ENCODE results near the gene UBLCP1. TPM values are rescaled to one million over a fixed set of nuclear protein-coding genes. Genes with fewer than 3 reads are reported as not detected.
"Not testable (repeated sequence)": the region's sequence is repeated elsewhere in the genome, so short reads cannot be mapped to it uniquely, and the experiment has no call there.

The UBLCP1 gene
- polyA plus RNA-seq, 2 of the 4 experiments (the other 2 are of a cell fraction): 36.5 to 64.8 TPM

GRCh38 chr5:159262472-159262858, 625 bp upstream of the UBLCP1 start:
- Histone ChIP-seq H3K9me3 (0 out of 3 replicates have a peak, but pooled peaks cover 3% of the 10 kb centered on the region), H3K4me1 (peaks cover 10% of the 10 kb centered on the region; the same call in 1 of the 3 replicates), H3K27ac (peak overlapping the region; percentile 93 to 96), H3K4me2 (peak overlapping the region; percentile 89), H3K4me3 (peak overlapping the region; percentile 67)
- peak; percentile 81 to 85 for ATAC-seq
- POLR2A ChIA-PET: no interaction called here
- peak; percentile 18 to 61 for DNase-seq (ENCODE audit: low read depth in 1 of 2, low spot score in 1 of 2)
- CTCF ChIA-PET: interaction anchor here (0.8 to 2.4 kb wide), 2 partner anchors 100 to 105 kb away, joined by 4 to 10 read pairs; no protein-coding TSS in a partner anchor
- WGBS (ENCODE audit: missing lambda C conversion rate): 15% methylated on average over 10 of the region's 10 CpGs
- TF ChIP-seq POLR2A (IDR thresholded peaks at IDR 0.05; ENCODE audit: low read length) (no peak), ZSCAN20 (CRISPR knock-in tag; IDR thresholded peaks at IDR 0.05) (no peak), FOSB (CRISPR knock-in tag; IDR thresholded peaks at IDR 0.05) (no peak), SMC3 (IDR thresholded peaks at IDR 0.05) (no peak), FOSL2 (IDR thresholded peaks at IDR 0.05) (no peak), FOSL2 (CRISPR knock-in tag; IDR thresholded peaks at IDR 0.05) (peak; percentile 43; the same call in 1 of the 2 replicates)
- no peak for FAIRE-seq

GRCh38 chr5:159263569-159263905, 447 bp downstream of the UBLCP1 start:
- 0 out of 3 replicates have a peak, but pooled peaks cover 3% of the 10 kb centered on the region for H3K9me3 ChIP-seq
- H3K27ac ChIP-seq: peak overlapping the region; percentile 93 to 96
- FAIRE-seq (no peak), DNase-seq (ENCODE audit: low read depth in 1 of 2, low spot score in 1 of 2) (no peak), ATAC-seq (peak in 1 of 2 experiments; percentile 55; a peak in 4 of 6 replicates)
- TF ChIP-seq NR3C1 (IDR thresholded peaks at IDR 0.05): no peak
- TF ChIP-seq ZC3H11A (IDR thresholded peaks at IDR 0.05): no peak
- H3K4me3 ChIP-seq: peak overlapping the region; percentile 67
- H3K4me1 ChIP-seq: peaks cover 10% of the 10 kb centered on the region; the same call in 1 of the 3 replicates
- POLR2A ChIA-PET: interaction anchor here (1.5 kb wide), 1 partner anchor 56 kb away, joined by 6 read pairs; no protein-coding TSS in a partner anchor
- WGBS (ENCODE audit: missing lambda C conversion rate): 0% methylated on average over 10 of the region's 10 CpGs
- peak overlapping the region; percentile 82 for H3K4me2 ChIP-seq
- CTCF ChIA-PET: interaction anchor here (0.9 to 2.8 kb wide), 3 partner anchors 12 to 107 kb away, joined by 3 to 16 read pairs (median 4); no protein-coding TSS in a partner anchor

GRCh38 chr5:159266764-159267163, 3.7 kb downstream of the UBLCP1 start:
- 92% methylated on average over 1 of the region's 2 CpGs for WGBS (ENCODE audit: missing lambda C conversion rate)
- FAIRE-seq; H3K4me2 ChIP-seq; ATAC-seq; H3K4me3 ChIP-seq; DNase-seq (ENCODE audit: low read depth in 1 of 2, low spot score in 1 of 2); POLR2A ChIA-PET; H3K27ac ChIP-seq; H3K9me3 ChIP-seq: not testable (repeated sequence)
- CTCF ChIA-PET: interaction anchor here (0.6 to 1.4 kb wide), 4 partner anchors 13 to 110 kb away, joined by 3 to 8 read pairs (median 4); no protein-coding TSS in a partner anchor
- H3K4me1 ChIP-seq: peaks cover 14% of the 10 kb centered on the region; the same call in 2 of the 3 replicates

GRCh38 chr5:159269723-159270122, 6.6 kb downstream of the UBLCP1 start:
- H3K4me1 ChIP-seq: peaks cover 4% of the 10 kb centered on the region; the same call in 1 of the 3 replicates
- DNase-seq (ENCODE audit: low read depth in 1 of 2, low spot score in 1 of 2) (no peak), FAIRE-seq (no peak), ATAC-seq (no peak)
- H3K4me3 ChIP-seq: no peak overlapping the region
- no peak for TF ChIP-seq KDM5A (IDR thresholded peaks at IDR 0.05)
- TF ChIP-seq SMC3 (IDR thresholded peaks at IDR 0.05): no peak
- TF ChIP-seq JUNB (IDR thresholded peaks at IDR 0.05): no peak
- TF ChIP-seq BHLHE40 (IDR thresholded peaks at IDR 0.05; ENCODE audit: low read depth, low read length): no peak
- TF ChIP-seq POLR2A (IDR thresholded peaks at IDR 0.05; ENCODE audit: low read length): no peak
- no peak for TF ChIP-seq CEBPB (IDR thresholded peaks at IDR 0.05)
- TF ChIP-seq CHD4 (IDR thresholded peaks at IDR 0.05; ENCODE audit: borderline replicate concordance): no peak
- no peak for TF ChIP-seq RFX5 (IDR thresholded peaks at IDR 0.05)
- no peak for TF ChIP-seq RCOR1 (IDR thresholded peaks at IDR 0.05; ENCODE audit: low read depth, low read length)
- TF ChIP-seq USF2 (IDR thresholded peaks at IDR 0.05): no peak
- TF ChIP-seq ZNF302 (CRISPR knock-in tag; IDR thresholded peaks at IDR 0.05): no peak
- 0 out of 3 replicates have a peak, but pooled peaks cover 3% of the 10 kb centered on the region for H3K9me3 ChIP-seq
- POLR2A ChIA-PET: no interaction called here
- H3K4me2 ChIP-seq: no peak overlapping the region
- CTCF ChIA-PET: no interaction called here
- no peak overlapping the region for H3K27ac ChIP-seq
- 68% methylated on average over 2 of the region's 2 CpGs for WGBS (ENCODE audit: missing lambda C conversion rate)

GRCh38 chr5:159273923-159274322, 10.8 kb downstream of the UBLCP1 start:
- DNase-seq (ENCODE audit: low read depth in 1 of 2, low spot score in 1 of 2): no peak
- ATAC-seq: no peak
- CTCF ChIA-PET: interaction anchor here (1.0 to 1.3 kb wide), 2 partner anchors 117 to 1072 kb away, joined by 3 to 5 read pairs; no protein-coding TSS in a partner anchor
- POLR2A ChIA-PET: interaction anchor here (0.5 kb wide), 1 partner anchor 83 kb away, joined by 4 read pairs; no protein-coding TSS in a partner anchor
- no peak overlapping the region for H3K4me2 ChIP-seq
- H3K4me3 ChIP-seq: no peak overlapping the region
- H3K4me1 ChIP-seq: peaks cover 4% of the 10 kb centered on the region; the same call in 1 of the 3 replicates
- FAIRE-seq: no peak
- no peaks in the 10 kb centered on the region for H3K9me3 ChIP-seq
- TF ChIP-seq NFE2L2 (conservative IDR thresholded peaks at IDR 0.05; ENCODE audit: low read length): no peak
- no peak for TF ChIP-seq KDM1A (IDR thresholded peaks at IDR 0.05; ENCODE audit: low read depth)
- TF ChIP-seq MAFK (IDR thresholded peaks at IDR 0.05; ENCODE audit: partially characterized antibody): peak; percentile 71
- no peak overlapping the region for H3K27ac ChIP-seq
